ENCODE results near the gene ANKRD13A. TPM values are rescaled to one million over a fixed set of nuclear protein-coding genes. Genes with fewer than 3 reads are reported as not detected.

ANKRD13A gene
- total and polyA plus RNA-seq, 2 experiments from 2014 or later, result 5.7 to 25.6 TPM

DNA sequence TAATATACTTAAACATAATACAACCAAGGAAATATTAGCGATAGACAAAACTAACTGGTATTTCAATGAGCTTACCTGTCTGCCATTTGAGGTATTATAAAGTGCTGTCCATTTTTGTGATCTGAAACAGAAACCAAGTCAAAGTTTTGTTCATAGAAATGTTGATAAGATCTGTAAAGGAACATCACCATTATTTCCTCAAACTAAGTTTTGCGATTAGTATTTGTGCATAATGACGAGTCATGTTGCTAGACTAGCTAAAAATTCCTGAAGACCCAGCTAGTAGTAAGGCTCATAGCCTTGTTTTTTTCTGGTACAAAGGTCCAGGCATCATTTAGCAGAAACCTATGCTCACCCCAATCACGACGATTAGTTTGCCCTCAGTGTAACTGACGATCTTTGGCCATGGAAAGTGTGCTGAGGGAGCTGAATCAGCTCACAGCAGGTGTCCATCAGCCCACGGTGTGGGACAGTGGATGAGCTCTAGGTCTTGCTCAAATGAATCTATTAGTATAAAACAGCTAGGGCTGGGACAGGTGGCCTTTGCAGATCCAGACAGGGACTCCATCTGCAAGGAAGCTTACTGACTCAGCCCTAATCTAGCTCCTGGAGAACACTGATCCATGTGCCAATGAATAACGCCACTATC lies 31.7 kb upstream of the ANKRD13A start:
- H3F3A ChIP-seq (replicated peaks; ENCODE audit: low read depth), result no peaks in the 10 kb centered on the region
- no peak overlapping the region for H3K4me3 Mint-ChIP-seq
- H3K4me1 ChIP-seq (ENCODE audit: insufficient read depth), result no peaks in the 10 kb centered on the region
- ATAC-seq (peak; percentile 65), DNase-seq (ENCODE audit: low spot score) (peak; percentile 18)
- H3K4me3 ChIP-seq, result no peak overlapping the region
- no peaks in the 10 kb centered on the region for H3K27me3 Mint-ChIP-seq (ENCODE audit: insufficient read depth, low read depth, poor library complexity)
- H3K36me3 Mint-ChIP-seq (ENCODE audit: low read depth), result peaks cover 5% of the 10 kb centered on the region
- no peak for TF ChIP-seq NANOG (IDR thresholded peaks at IDR 0.05; ENCODE audit: borderline replicate concordance)
- no peak for TF ChIP-seq JUNB (IDR thresholded peaks at IDR 0.05; ENCODE audit: unreplicated experiment)
- no peak for TF ChIP-seq ZNF114 (CRISPR knock-in tag; IDR thresholded peaks at IDR 0.05)
- no peak for TF ChIP-seq EZH2 (IDR thresholded peaks at IDR 0.05; ENCODE audit: low read depth, unreplicated experiment)
- TF ChIP-seq ZNF331 (CRISPR knock-in tag; IDR thresholded peaks at IDR 0.05; ENCODE audit: low read depth), result no peak
- no peak overlapping the region for H3K4me2 ChIP-seq
- H3K79me2 ChIP-seq (replicated peaks; ENCODE audit: insufficient read depth), result no peaks in the 10 kb centered on the region
- peaks cover 4% of the 10 kb centered on the region; the same call in 2 of the 3 replicates for H3K4me1 Mint-ChIP-seq
- no peaks in the 10 kb centered on the region for H4K20me1 ChIP-seq (replicated peaks; ENCODE audit: insufficient read depth)
- H3K27me3 ChIP-seq (ENCODE audit: insufficient read depth), result no peaks in the 10 kb centered on the region
- no peak overlapping the region; the same call in 1 of the 2 replicates for H3K27ac ChIP-seq (ENCODE audit: low read depth)
- H3K27ac Mint-ChIP-seq, result peak overlapping the region; percentile 37; the same call in 1 of the 2 replicates
- H3K36me3 ChIP-seq (ENCODE audit: insufficient read depth), result no peaks in the 10 kb centered on the region
- H2AFZ ChIP-seq, result no peak overlapping the region
- no peaks in the 10 kb centered on the region for H3K9me2 ChIP-seq (ENCODE audit: insufficient read depth)
- no peaks in the 10 kb centered on the region for H3K9me3 Mint-ChIP-seq

DNA sequence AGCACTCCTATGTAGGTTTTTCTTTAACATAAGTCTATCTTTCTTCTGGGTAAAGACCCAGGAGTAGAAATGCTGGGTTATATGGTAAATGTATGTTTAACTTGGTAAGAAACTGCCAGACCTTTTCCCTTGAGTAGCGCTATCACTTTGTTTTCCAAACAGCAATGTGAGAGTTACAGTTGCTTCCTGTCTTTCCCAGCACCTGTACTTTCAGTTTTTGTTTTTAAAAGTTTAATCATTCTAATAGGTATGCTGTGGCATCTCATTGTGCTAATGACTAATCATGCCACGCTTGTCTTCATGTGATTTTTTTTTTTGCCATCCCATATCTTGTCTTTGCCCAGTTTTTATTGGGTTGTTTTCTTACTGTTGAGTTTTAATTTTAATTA lies 31.2 kb upstream of the ANKRD13A start:
- no peaks in the 10 kb centered on the region for H3K79me2 ChIP-seq (replicated peaks; ENCODE audit: insufficient read depth)
- Mint-ChIP-seq H3K27ac (peak overlapping the region; percentile 37; the same call in 1 of the 2 replicates), H3K4me1 (peaks cover 4% of the 10 kb centered on the region; the same call in 2 of the 3 replicates), H3K27me3 (ENCODE audit: insufficient read depth, low read depth, poor library complexity) (no peaks in the 10 kb centered on the region), H3K4me3 (no peak overlapping the region), H3K36me3 (ENCODE audit: low read depth) (peaks cover 5% of the 10 kb centered on the region), H3K9me3 (no peaks in the 10 kb centered on the region)
- H4K20me1 ChIP-seq (replicated peaks; ENCODE audit: insufficient read depth), result no peaks in the 10 kb centered on the region
- no peaks in the 10 kb centered on the region for H3F3A ChIP-seq (replicated peaks; ENCODE audit: low read depth)
- DNase-seq (ENCODE audit: low spot score) (no peak), ATAC-seq (no peak)
- H3K27me3 ChIP-seq (ENCODE audit: insufficient read depth), result no peaks in the 10 kb centered on the region
- no peaks in the 10 kb centered on the region for H3K4me1 ChIP-seq (ENCODE audit: insufficient read depth)
- H3K9me2 ChIP-seq (ENCODE audit: insufficient read depth), result no peaks in the 10 kb centered on the region
- no peak overlapping the region for H3K27ac ChIP-seq (ENCODE audit: low read depth)
- no peak overlapping the region for H3K4me3 ChIP-seq
- H2AFZ ChIP-seq, result no peak overlapping the region
- H3K4me2 ChIP-seq, result no peak overlapping the region
- no peaks in the 10 kb centered on the region for H3K36me3 ChIP-seq (ENCODE audit: insufficient read depth)
- TF ChIP-seq ZNF114 (CRISPR knock-in tag; IDR thresholded peaks at IDR 0.05), result no peak
- TF ChIP-seq REST (IDR thresholded peaks at IDR 0.05; ENCODE audit: unreplicated experiment), result no peak
- TF ChIP-seq EZH2phosphoT487 (IDR thresholded peaks at IDR 0.05; ENCODE audit: unreplicated experiment), result no peak

All from GM23338 (cell line).